ENCODE data around the gene PSIP1.

- TF ChIP-seq CTCF (conservative IDR thresholded peaks at IDR 0.05; ENCODE audit: low read depth, low read length) (no peak), EZH2 (IDR thresholded peaks at IDR 0.05; ENCODE audit: low read length, unreplicated experiment) (no peak), EZH2phosphoT487 (IDR thresholded peaks at IDR 0.05; ENCODE audit: borderline replicate concordance, low read length) (no peak)
Observed at GRCh38 chr9:15501803-15502202, 9.0 kb downstream of the PSIP1 start.

Data from PC-3 (cell line).